DMS79 treated with DMSO at 0.1 percent for 48 hours (cell line): Measurements from ENCODE around the gene RCBTB2.

Experiments used
- DNase-seq: peaks from one replicate; lab custom pipeline; 2025; lab: John Stamatoyannopoulos, UW

Gene RCBTB2

DNA sequence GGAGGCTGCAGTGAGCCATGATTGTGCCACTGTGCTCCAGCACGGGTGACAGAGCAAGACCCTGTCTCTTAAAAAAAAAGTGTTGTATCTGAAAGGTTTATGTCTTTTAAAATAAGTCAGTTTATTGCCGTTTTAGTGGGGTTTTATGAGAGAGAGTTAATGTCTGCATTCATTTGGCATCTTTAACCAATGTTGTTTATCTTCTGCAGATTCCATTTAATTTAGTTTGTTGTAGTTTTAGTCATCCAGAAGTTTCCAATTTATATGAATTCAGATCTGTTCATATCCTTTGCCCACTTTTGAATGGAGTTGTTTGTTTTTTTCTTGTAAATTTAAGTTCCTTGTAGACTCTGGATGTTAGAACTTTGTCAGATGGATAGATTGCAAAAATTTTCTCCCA is 83.2 kb downstream of the RCBTB2 start:
- no peak for DNase-seq

DNA sequence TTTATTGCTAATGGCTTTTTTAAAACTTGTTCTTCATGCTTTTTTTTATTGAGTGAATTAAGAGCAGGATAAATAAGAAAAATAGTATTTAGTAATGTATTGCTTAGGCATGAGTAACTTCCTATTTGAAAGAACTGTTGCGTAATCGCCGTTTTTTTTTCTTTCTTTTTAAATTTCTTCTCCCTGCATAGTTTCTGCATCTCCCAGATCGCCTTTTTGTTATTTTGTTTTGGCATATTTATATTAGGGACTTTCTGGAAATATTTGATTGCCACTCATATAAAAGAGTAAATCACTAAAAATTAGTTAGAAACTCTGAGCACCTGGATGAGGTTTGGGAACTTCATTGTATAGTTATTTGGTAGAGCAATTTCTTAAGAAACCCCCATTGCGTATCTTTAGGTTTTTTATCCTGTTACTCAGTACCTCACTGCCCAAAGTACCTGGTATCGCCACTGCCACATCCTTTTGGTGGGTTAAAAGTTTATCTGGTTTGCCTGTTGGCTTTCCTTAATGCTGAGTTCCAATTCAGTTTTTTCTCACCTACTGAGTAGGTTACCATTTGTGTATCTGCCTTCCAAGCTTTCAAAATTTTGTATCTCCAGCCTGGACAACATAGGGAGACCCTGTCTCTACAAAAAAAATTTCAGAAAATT is 83.8 kb downstream of the RCBTB2 start:
- DNase-seq, result no peak

DNA sequence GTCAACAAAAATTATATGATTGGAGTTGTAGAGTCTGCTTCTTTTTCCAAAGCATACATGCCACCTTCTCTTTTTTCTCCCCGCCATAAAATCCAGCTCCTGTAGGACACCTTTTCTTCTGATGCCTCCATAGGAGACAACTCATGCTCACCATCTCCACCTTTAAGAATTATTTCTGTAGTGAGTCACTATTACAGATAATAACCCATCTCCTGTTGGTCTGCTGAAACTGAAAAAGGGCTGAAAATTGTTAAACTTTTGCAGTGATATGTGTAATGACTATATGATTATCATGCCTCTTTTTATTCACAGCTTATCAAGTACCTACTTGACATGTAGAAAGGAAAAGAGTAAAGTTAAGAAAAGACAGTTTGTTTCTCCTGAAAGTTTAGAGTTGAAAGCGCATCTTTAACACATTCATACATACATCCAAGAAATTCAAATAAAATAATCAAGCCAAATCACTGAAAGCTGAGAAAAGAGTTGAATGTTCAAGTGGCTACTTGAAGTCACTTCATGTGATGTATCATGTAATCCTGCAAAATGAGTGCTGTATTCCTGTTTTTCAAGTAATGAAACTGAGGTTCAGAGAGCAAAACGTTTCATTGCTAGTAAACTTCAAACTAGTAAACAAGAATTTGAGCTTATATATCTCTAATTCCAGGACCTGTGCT is 84.5 kb downstream of the RCBTB2 start:
- peak; percentile 10 for DNase-seq

DNA sequence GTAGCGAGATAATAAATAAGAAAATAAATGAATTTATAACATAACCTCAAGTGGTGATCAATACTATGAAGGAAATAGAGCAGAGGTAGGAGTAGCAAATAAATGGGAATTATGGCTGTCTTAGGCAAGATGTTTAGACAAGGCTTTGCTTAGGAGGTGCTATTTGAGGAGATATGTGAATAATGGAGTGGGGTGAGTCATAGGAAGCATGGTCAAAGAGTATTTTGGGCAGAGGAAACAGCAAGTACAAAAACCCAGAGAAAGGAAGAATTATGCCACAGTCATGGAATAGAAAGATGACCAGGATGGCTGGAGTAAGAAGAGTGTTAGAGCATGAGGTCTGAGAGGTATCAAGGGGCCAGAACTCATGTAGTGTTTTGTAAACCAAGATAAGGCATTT is 86.4 kb downstream of the RCBTB2 start:
- DNase-seq, result no peak

DNA sequence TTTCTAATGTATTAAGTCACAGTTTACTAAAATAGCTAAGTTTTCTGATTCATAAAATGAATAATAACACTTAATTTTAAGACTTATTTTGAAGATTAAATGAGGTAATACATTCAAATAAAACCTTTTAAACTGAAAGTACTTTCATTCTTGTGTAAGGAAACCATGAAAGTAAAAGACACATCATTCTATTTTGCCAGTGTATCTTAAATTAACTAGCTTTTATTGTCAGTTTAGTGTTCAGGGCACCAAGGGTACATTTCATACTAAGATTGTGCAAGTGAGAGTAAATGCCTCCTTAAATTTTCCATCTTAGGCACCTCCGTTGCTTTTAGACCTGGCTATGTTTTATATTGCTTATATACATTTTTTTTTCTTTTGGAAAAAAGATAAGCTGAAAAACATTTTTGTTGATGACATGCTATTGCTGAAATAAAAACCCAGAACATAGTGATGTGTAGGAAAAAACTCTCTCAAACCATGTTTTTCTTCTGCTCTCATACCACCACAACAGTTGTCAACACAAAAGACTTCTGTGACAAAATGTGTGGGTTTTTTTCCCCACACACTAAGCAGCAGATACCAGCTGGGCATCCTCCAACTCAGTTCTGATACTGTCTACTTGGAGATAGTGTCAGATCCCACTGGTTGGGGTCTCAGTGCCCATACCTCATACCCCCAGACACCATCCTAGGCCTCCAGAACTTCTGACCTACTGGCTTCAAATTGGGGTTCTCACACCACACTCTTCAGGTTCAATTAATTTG is 89.3 kb downstream of the RCBTB2 start:
- no peak for DNase-seq
